ENCODE results near the gene CCM2.
"Not testable (repeated sequence)": the region's sequence is repeated elsewhere in the genome, so short reads cannot be mapped to it uniquely, and the experiment has no call there.

Gene CCM2

DNA sequence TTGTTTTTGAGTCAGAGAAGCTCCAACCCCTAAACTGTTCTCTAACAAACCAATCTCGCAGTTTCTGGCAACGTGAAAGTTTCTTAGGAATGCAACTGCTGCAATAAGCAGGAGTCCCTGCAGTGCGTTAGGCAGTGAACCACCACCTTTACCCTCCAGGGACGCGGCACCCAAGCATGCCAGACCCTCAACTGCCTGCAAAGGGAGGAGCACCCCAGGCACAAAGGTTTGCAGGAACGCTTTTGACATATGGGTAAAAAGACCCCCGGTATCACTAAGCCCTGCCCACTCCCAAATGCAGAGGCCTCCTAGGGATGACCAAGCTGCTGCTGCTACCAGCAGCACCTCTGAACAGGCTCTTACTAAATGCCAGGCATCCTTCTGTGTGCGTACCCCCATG, 106.8 kb downstream of the CCM2 start:
- DNase-seq: no peak

DNA sequence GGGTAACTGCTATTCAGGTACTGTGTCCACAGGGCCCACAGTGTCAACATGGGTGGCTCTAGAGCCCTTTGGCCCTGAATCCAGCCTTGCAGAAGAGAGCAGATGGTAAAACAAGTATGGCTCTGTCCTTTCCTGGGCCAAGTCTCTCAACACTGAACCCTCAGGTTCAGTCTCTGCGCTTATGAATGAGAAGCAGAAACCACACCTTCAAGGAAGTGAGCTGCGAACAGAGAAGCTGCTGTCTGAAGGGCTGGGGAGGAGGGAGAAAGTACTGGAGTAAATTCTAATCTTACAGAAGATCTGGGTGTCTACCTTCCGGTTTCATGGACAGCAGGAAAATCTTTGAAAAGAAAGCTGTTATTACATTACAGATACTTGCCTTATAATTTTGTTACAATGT, 107.4 kb downstream of the CCM2 start:
- no peak for DNase-seq

DNA sequence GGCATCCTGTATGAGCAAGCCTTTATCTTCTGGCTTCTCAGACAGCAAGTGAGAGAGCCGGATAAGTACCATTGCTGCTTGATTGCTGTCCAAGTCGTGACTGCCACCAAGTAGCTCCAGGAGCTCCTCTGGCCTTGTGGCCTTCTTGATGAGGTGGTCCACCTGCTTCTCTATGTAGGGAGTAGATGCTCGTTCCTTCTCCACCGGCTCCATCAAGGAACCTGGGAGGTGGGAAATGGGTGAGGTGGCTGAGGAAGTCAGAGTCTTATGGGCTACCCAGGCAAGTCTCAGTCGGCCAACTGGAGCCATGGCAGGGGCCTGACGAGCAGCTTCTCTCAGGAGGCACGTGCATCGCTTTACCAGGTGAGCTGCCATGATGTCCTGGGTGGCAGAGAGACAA, 108.9 kb downstream of the CCM2 start:
- no peak for DNase-seq

DNA sequence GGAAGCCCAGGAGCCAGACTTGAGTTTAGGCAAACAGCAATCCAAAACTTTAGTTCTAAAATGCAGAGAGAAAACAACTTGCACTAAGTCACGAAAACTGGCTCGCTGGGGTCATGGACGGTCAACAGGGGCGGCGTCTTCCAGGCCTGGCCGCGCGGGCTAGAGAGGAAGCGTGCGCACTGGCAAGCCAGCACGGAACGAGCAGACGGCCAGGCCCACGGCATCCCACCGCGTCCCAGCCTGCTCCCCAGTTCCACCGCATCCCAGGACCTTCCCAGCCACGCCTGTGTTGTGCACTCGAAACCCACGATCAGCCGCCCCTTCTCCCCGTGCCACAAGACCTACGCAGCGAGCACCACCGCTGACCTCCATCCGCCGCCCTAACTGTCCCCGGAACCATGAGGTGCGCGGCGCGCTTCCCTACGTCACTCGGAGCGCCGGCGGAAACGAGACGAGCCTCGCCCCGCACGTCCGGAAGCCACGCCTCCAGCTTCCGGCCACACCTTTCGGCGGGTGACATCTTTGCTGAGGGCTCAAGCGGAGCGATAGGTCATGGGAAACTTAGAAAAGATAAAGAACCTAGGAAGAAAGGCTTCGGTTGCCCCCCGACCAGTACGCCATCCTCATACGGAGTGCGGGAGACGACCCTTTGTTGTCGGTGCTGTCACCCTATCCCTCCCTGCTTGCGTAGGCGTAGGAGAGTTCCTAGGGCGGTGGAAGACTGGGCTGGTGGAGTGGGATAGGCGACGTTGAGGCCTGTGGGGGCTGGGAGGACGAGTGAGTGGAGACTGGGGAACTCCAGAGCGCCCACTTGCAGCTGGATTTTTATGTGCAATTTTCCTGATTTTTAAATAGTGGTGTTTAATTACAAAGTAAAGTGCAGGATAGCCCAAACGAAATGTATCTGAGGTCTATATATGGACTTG, 111.6 kb downstream of the CCM2 start, which contains the start of gene TBRG4:
TBRG4 (minus strand) TSS at position 400 of the 926 bp plus-strand sequence. CDS start 2,460 bp downstream, outside the sequence.
- DNase-seq: peak; percentile 89

DNA sequence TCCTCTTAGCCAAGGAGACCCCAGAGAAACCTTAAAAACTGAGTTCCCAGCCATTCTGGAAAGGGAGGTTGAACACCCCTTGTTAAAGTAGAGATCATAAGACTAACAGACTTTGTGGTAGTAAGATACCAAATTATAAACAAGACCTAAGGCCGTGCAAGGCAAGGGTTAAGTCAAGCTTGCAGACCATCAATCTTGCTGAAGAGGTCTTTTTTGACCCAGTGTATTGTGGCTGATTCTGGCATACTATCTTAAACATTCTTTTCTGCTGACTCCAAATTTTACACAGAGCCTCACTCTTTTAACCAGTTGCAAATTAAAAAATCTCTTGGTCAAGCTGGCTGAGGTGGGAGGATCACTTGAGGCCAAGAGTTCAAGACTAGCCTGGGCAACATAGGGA, 112.6 kb downstream of the CCM2 start:
- DNase-seq: no peak

DNA sequence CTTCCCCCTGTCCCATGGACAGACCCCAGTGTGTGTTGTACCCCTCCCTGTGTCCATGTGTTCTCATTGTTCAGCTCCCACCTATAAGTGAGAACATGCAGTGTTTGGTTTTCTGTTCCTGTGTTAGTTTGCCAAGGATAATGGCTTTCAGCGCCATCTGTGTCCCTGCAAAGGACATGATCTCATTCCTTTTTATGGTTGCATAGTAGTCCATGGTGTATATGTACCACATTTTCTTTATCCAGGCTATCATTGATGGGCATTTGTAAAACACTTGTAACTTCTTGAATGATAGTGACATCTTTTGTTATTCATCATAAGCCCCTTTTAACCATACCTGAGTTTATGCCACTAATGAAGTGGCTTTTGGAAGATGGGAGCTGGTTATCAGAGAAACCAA, 114.3 kb downstream of the CCM2 start:
- not testable (repeated sequence) for DNase-seq

DNA sequence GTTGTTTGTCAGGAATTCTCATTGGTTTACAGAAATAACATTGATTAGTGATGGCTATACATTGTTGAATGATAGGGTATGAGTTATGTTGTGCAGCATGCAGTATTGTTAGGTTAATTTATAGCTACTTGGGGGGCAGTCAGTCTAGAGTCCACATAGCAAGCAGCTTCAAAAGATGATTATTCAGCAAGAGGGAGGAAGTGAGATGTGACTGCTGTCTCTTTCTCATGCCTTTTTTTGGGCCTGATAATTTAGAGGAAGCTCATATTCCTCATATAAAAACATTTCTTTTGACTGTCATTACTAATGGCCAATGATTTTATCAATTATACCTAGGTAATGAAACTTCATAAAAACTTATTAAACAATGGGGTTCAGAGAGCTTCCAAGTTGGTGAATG, 114.9 kb downstream of the CCM2 start:
- DNase-seq: no peak

DNA sequence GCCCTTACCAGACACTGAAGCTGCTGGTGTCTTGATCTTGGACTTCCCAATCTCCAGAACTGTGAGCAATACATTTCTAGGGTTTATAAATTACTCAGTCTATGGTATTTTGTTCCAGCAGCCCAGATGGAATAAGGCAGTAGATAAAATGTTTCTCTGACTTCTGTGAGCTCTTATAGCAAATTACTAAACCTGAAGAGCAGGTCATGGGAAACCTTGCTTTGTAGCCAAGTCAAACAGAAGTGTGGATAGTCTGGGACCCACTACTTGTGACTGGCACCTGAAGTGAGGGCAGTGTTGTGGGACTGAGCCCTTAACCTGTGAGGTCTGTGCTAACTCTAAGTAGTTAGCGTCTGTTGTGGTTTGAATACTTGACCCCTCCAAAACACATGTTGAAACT, 116.0 kb downstream of the CCM2 start:
- DNase-seq: no peak

DNA sequence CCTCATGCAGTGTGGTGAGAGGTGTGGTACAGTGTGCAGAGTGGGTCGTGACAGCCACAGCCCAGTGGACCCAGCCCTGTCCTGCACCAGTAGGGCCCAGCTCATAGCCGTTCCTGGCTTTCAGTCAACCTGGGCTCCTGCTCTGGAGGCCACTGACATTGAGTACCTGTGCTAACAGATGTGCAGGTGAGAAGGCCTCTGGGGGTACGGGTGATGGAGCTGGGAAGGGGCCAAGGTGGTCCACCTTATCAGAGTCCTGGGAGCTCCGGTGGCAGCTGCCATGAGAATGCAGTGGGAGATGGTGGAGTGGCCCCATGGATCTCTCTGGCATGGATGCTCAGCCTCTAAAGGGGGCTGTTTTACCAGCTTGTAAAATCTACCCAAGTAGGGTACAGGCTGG, 117.6 kb downstream of the CCM2 start:
- no peak for DNase-seq

DNA sequence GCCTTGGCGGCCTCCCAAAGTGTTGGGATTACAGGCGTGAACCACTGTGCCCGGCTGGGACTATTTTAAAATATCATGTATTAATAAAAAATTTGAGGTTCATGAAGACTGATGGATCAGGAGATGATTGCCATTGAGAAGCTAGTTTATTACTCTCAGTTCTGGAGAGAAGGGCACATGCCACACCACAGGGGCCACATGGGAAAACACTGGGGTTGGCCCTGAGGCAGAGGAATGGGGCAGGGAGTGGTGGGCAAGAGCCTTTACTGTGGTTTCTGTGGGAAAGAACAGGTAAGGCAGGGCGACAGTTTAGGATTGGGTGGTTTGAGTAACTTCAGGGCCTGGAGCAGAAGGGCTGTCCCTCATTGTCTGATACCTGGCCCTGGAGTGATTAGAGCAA, 118.3 kb downstream of the CCM2 start:
- DNase-seq: no peak

DNA sequence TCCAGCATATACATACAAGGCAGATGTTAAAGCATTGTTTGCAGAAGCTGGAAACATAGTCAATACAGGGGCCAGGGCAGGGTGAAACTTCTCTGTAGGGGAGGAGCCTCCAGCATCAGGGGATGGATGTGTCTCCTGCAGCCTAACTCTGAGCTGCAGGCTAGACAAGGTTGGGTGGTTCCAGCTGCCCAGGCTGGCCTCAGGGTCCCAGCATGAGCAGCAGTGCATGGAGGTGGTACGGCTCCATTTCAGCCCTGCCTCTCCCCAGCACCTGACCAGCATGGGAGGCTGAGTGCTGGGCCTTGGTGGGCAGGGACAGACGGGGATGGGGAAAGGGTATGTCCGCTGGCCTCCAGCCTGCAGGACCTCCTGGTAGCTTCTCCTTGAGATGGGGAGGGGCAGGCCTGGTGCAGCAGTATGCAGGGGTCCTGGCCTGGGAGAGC, 118.9 kb downstream of the CCM2 start:
- no peak for DNase-seq

DNA sequence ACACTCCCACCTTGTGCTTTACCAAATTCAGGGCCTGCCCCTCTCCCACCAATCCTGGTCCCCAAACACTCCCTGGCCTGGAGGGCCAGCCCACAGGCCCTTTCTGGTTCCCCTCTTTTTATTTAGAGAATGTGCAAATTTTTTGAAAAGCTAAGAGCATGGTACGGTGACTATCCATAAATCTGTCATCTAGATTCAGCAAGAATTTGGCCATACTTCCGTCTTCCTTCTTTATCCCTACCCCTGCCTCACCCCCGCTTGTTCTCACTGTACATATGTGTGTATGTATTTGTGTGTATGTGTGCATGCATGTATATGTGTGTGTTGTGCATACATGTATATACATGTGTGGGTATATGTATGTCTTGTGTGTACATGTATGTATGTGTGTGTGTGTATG, 119.5 kb downstream of the CCM2 start:
- no peak for DNase-seq

DNA sequence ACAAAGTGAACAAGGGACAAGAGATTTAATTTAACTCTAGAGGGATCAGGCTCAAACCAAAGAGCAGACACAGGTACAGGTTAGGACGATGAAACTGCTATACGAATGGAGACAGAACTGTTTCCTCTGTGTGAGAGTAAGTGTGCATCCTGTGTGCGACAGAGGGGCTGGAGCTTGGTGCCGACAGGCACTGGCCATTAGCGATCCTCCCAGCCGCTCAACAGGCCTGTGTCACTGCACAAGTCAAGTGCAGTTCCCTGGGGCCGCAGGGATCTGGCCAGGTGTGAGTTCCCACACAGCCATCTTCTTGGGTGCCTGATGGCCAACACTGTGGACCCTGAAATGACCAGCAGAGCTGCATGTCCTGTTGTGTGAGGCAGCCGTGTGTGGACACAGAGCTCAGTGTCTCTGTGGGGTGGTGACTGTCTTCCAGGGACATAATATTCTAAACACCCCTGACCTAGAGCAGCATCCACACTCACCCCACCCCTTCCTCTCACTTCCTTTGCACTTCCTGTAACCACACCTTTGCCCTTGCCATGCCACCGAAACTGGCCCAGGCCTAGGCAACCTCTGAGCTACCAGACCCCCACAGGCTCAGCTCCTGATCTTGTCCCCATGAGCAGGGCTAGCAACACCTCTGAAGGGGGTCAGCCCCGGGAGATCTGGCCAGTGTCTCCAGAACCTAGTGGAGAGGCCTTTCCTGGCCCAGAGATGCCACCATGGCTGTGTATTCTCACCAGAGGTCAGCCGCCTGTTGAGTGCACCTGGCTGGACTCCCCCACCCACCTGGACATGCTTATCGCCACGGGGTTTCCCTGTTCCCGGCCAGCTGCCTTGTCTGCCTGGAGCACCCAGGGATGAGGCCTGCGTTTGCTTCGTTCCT, 123.2 kb downstream of the CCM2 start:
- DNase-seq: no peak

DNA sequence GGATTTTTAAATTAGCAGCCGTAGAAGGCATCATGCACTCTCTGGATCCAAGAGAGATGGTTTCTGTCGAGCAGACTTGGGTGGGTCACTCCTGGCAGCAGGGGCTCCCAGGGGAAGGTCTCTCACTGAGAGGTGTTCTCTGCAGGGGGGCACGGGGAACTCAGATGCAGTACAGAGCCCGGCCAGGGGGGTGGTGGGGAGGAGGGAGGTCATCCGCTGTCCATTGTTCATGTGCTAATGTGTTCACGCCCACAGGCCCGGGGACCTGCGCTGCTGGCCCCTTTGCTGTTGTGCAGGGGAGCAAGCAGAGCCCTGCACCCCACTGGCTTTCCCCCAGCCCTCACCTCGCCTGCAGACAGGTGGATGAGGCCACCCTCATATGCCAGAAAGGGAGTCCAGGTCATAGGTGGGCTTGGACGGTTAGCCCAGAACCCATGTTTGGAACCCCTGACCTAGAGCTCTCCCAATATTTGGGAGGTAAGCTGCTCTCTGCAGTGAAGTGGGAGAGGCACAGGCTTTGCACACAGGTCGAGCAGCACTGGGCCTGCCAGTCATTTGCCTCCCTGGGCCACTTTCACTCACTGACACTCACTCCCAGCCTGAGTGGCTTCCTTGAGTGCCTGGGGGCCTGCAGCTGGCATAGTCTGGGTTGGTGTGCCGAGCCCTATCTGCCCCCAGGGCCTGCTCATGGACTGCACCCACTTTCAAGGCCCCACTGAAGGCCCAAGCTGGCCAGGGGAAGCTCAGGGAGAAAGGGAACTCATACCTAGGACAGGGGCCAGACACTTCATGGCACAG, 124.1 kb downstream of the CCM2 start:
- no peak for DNase-seq

DNA sequence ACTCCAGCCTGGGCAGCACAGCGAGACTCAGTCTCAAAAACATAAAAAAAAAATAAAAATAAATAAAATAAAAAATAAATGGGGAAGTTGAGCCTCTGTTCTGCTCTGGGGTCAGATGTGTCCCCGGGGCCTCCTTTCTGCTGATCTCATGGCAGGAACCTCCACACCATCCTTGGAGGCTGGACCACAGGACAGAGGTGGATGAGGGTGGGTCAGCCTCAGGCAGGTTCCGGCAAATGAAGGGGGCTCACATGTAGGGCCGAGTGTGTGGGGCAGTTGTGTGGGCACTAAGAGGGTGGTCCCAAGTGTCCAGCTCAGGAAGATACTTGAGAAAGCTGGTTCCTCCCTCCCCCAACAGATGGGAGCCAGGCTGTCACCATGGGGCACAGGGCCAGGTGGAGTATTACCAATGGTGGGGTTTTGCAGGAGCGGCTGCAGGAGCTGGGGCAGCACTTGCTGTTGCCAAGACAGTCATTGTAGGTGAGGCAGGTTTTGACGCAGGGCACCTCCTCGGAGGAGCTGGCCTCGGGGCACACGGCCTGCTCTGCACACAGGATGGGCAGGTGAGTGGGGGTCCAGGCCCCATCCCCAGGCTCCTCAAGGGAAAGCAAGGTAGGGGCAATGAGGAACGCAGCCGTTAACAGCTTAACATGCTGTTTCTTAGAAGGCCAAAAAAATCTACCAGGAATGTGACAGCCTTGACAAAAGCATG, 125.3 kb downstream of the CCM2 start:
- DNase-seq: no peak

Data from GF-D8 (cell line).